NT2/D1 (cell line): ENCODE results near the gene PCBD2.

ENCODE experiments used
- YY1 ChIP-seq: IDR thresholded peaks from 2 replicates; pipeline ENCODE4 v1.6.1; 2011; ENCODE audit not compliant: insufficient read length, insufficient read depth
- ZNF274 ChIP-seq: IDR thresholded peaks from 2 replicates; pipeline ENCODE4 v1.6.1; 2011; ENCODE audit warnings: mild to moderate bottlenecking, low read depth, low read length

DNA sequence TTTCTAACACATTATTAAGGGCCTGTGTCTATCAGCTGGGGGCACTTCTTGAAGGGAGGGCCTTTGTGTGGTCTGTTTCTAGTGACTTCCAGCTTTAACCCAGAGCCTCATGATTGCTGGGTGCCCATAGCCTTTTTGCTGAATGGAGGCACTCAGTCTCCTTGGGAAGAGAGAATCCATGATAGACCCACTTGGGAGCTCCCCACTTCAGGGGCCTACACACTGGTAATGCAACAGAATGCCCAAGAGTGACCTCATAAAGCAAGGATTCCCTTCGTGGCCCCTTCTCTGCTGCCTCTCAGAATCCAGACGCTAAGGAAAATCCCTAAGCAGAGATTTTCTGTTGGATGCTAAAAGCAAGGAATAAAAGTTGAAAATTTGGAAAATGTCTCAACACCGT is 62.7 kb downstream of the PCBD2 start, which contains the start of gene CATSPER3:
- TF ChIP-seq ZNF274 (no peak), YY1 (no peak)
